Neural crest cell (in vitro differentiated cells): Measurements from ENCODE around the gene KLHL33. TPM values are rescaled to one million over a fixed set of nuclear protein-coding genes. Genes with fewer than 3 reads are reported as not detected.

Experiments
- DNase-seq: peaks from one replicate; pipeline ENCODE4 v3.0.0; 2021; ENCODE audit warnings: low read depth, mixed read lengths, low spot score
- H3K27ac Mint-ChIP-seq: one replicate; pipeline ENCODE4 v1.8.0; 2021; ENCODE audit warnings: mild to moderate bottlenecking, mixed read lengths; ENCODE audit not compliant: unreplicated experiment
- H3K27me3 Mint-ChIP-seq: 2 replicates; pipeline ENCODE4 v1.8.0; 2021; ENCODE audit warnings: low read depth, mild to moderate bottlenecking, mixed read lengths
- H3K36me3 Mint-ChIP-seq: 2 replicates; pipeline ENCODE4 v1.8.0; 2021; ENCODE audit warnings: low read depth, mild to moderate bottlenecking, mixed read lengths
- H3K4me1 Mint-ChIP-seq: 2 replicates; pipeline ENCODE4 v1.8.0; 2021; ENCODE audit warnings: mixed read lengths
- H3K4me3 Mint-ChIP-seq: one replicate; pipeline ENCODE4 v1.8.0; 2021; ENCODE audit warnings: mild to moderate bottlenecking, mixed read lengths
- H3K9me3 Mint-ChIP-seq: 2 replicates; pipeline ENCODE4 v1.8.0; 2021; ENCODE audit warnings: mixed read lengths
- CTCF ChIP-seq: fragments of 200-600 bp; sonication (generic); conservative IDR thresholded peaks from 2 replicates; pipeline ENCODE4 v1.5.0; 2021; ENCODE audit warnings: antibody characterized with exemption, mild to moderate bottlenecking
- total RNA-seq: library from RNA; stranded (reverse); gene quantifications from 2 replicates; pipeline ENCODE4 v1.2.1, GENCODE V29; 2021

Gene KLHL33
- total RNA-seq, 1 donor from 2014 or later, result 0.07 TPM

- no peak overlapping the region for H3K4me3 Mint-ChIP-seq
Observed at GRCh38 chr14:20422886-20423285, 13.1 kb downstream of the KLHL33 start.

GRCh38 chr14:20421267-20421666 lies 14.7 kb downstream of the KLHL33 start:
- no peak for DNase-seq
- Mint-ChIP-seq H3K4me3 (no peak overlapping the region), H3K9me3 (no peaks in the 10 kb centered on the region), H3K27ac (no peak overlapping the region), H3K4me1 (peaks cover 7% of the 10 kb centered on the region), H3K36me3 (no peaks in the 10 kb centered on the region), H3K27me3 (peaks cover 5% of the 10 kb centered on the region)
- TF ChIP-seq CTCF, result no peak

More at GRCh38 chr14:20422886-20423285, 13.1 kb downstream of the KLHL33 start:
- H3K9me3 Mint-ChIP-seq, result no peaks in the 10 kb centered on the region
- no peaks in the 10 kb centered on the region for H3K36me3 Mint-ChIP-seq
- no peak for DNase-seq
- peaks cover 7% of the 10 kb centered on the region for H3K4me1 Mint-ChIP-seq
- H3K27ac Mint-ChIP-seq, result peak overlapping the region; percentile 57
- no peak for TF ChIP-seq CTCF
- H3K27me3 Mint-ChIP-seq, result peaks cover 5% of the 10 kb centered on the region

GRCh38 chr14:20419419-20419818 lies 16.5 kb downstream of the KLHL33 start:
- TF ChIP-seq CTCF, result no peak
- Mint-ChIP-seq H3K9me3 (no peaks in the 10 kb centered on the region), H3K4me1 (peaks cover 11% of the 10 kb centered on the region), H3K4me3 (no peak overlapping the region), H3K27ac (no peak overlapping the region), H3K36me3 (no peaks in the 10 kb centered on the region), H3K27me3 (no peaks in the 10 kb centered on the region)
- DNase-seq, result no peak

- Mint-ChIP-seq H3K36me3 (no peaks in the 10 kb centered on the region), H3K4me3 (no peak overlapping the region), H3K27me3 (no peaks in the 10 kb centered on the region), H3K27ac (no peak overlapping the region), H3K4me1 (peaks cover 16% of the 10 kb centered on the region), H3K9me3 (no peaks in the 10 kb centered on the region)
- no peak for TF ChIP-seq CTCF
- no peak for DNase-seq
Observed at GRCh38 chr14:20418501-20418909, 17.5 kb downstream of the KLHL33 start.

GRCh38 chr14:20417250-20418186 lies 18.4 kb downstream of the KLHL33 start:
- Mint-ChIP-seq H3K27ac (no peak overlapping the region), H3K4me1 (peaks cover 24% of the 10 kb centered on the region), H3K9me3 (no peaks in the 10 kb centered on the region), H3K4me3 (no peak overlapping the region), H3K27me3 (no peaks in the 10 kb centered on the region), H3K36me3 (no peaks in the 10 kb centered on the region)
- no peak for TF ChIP-seq CTCF
- no peak for DNase-seq
